Measurements from ENCODE around the gene SELENOF. TPM values are rescaled to one million over a fixed set of nuclear protein-coding genes. Genes with fewer than 3 reads are reported as not detected.

SELENOF gene
- total RNA-seq, 1 experiment from 2014 or later = 175 TPM

- peaks cover 89% of the 10 kb centered on the region for H3K79me2 ChIP-seq (ENCODE audit: insufficient read depth, low read length)
- peaks cover 11 to 21% of the 10 kb centered on the region in 2 experiments; a peak in 3 of 4 replicates for H3K4me1 ChIP-seq (ENCODE audit: control insufficient read depth in 1 of 2, insufficient read depth in 2 of 2, low read length in 2 of 2)
- H3K9me2 ChIP-seq (ENCODE audit: insufficient read depth) = no peaks in the 10 kb centered on the region
- H3K9me3 ChIP-seq (ENCODE audit: control insufficient read depth in 1 of 2, insufficient read depth in 1 of 2, low read depth in 1 of 2, low read length in 2 of 2) = no peaks in the 10 kb centered on the region
- peak within 1 kb of the TSS; percentile 72 for H3K27ac ChIP-seq (ENCODE audit: low read depth, low read length)
- no peak for DNase-seq (ENCODE audit: low read depth, low spot score)
- peak within 1 kb of the TSS; percentile 79 for H2AFZ ChIP-seq (ENCODE audit: low read depth, low read length, poor library complexity, severe bottlenecking)
- ChIA-PET POLR2A (interaction anchor here (0.9 to 1.3 kb wide), 6 partner anchors 11 to 211 kb away, joined by 3 to 7 read pairs (median 4); partner anchors contain the start of gene SH3GLB1), CTCF (interaction anchor here (0.6 to 1.0 kb wide), 4 partner anchors 25 to 172 kb away, joined by 3 to 4 read pairs (median 4); no protein-coding TSS in a partner anchor), RAD21 (ENCODE audit: low non-redundant PET in 1 of 2, low total read pairs in 2 of 2, uncharacterized antibody in 2 of 2, unreplicated experiment in 2 of 2) (interaction anchor here in 1 of 2 experiments (0.6 to 0.7 kb wide), 2 partner anchors 16 to 141 kb away, joined by 4 to 6 read pairs; no protein-coding TSS in a partner anchor)
- H3K4me3 ChIP-seq (replicated peaks in 1 of 2; ENCODE audit: low read depth in 1 of 2, low read length in 2 of 2) = peak within 1 kb of the TSS; percentile 92 to 94
- H3K9ac ChIP-seq (ENCODE audit: low read length) = peak within 1 kb of the TSS; percentile 95
- H4K20me1 ChIP-seq (ENCODE audit: insufficient read depth) = no peaks in the 10 kb centered on the region
- no TSS peak for BruUV-seq (replicated peaks)
- no peak; the same call in 1 of the 2 replicates for ATAC-seq
- peak within 1 kb of the TSS; percentile 96 for H3K4me2 ChIP-seq (ENCODE audit: low read length)
- no peak for TF ChIP-seq ZBTB33 (IDR thresholded peaks at IDR 0.05; ENCODE audit: extremely low read depth, insufficient replicate concordance, low read length)
- peak; percentile 69; the same call in 1 of the 2 replicates for TF ChIP-seq POLR2AphosphoS5 (IDR thresholded peaks at IDR 0.05; ENCODE audit: low read depth, low read length)
- TF ChIP-seq POLR2A (IDR thresholded peaks at IDR 0.05; ENCODE audit: borderline replicate concordance, extremely low read depth, insufficient read depth, insufficient read length) = peak; percentile 1
- no peaks in the 10 kb centered on the region for H3K36me3 ChIP-seq (ENCODE audit: control insufficient read depth in 1 of 2, insufficient read depth in 2 of 2, low read length in 2 of 2)
- intact Hi-C loops (cut with micrococcal nuclease) = no loop called here
- H3K27me3 ChIP-seq (ENCODE audit: insufficient read depth, low read length) = no peaks in the 10 kb centered on the region
Measured at GRCh38 chr1:86914601-86914997, 673 bp upstream of the SELENOF start, which contains the start of gene HS2ST1. HS2ST1 (plus strand) TSS chr1:86914635.

- RAD21 ChIA-PET (ENCODE audit: low non-redundant PET in 1 of 2, low total read pairs in 2 of 2, uncharacterized antibody in 2 of 2, unreplicated experiment in 2 of 2) = no interaction called here
- Histone ChIP-seq H2AFZ (ENCODE audit: low read depth, low read length, poor library complexity, severe bottlenecking) (peak overlapping the region; percentile 69), H4K20me1 (ENCODE audit: insufficient read depth) (no peaks in the 10 kb centered on the region), H3K4me3 (replicated peaks in 1 of 2; ENCODE audit: low read depth in 1 of 2, low read length in 2 of 2) (peak overlapping the region; percentile 92 to 94), H3K4me2 (ENCODE audit: low read length) (peak overlapping the region; percentile 73), H3K79me2 (ENCODE audit: insufficient read depth, low read length) (peaks cover 92% of the 10 kb centered on the region), H3K27ac (ENCODE audit: low read depth, low read length) (peak overlapping the region; percentile 72), H3K4me1 (ENCODE audit: control insufficient read depth in 1 of 2, insufficient read depth in 2 of 2, low read length in 2 of 2) (peaks cover 11 to 21% of the 10 kb centered on the region in 2 experiments; a peak in 3 of 4 replicates), H3K9ac (ENCODE audit: low read length) (peak overlapping the region; percentile 95), H3K9me2 (ENCODE audit: insufficient read depth) (no peaks in the 10 kb centered on the region), H3K27me3 (ENCODE audit: insufficient read depth, low read length) (no peaks in the 10 kb centered on the region), H3K36me3 (ENCODE audit: control insufficient read depth in 1 of 2, insufficient read depth in 2 of 2, low read length in 2 of 2) (no peaks in the 10 kb centered on the region), H3K9me3 (ENCODE audit: control insufficient read depth in 1 of 2, insufficient read depth in 1 of 2, low read depth in 1 of 2, low read length in 2 of 2) (no peaks in the 10 kb centered on the region)
- BruUV-seq (replicated peaks) = TSS peak; percentile 72
- POLR2A ChIA-PET = interaction anchor here (0.9 to 1.3 kb wide), 3 partner anchors 9 to 209 kb away, joined by 4 to 7 read pairs (median 5); partner anchors contain the start of gene SH3GLB1
- CTCF ChIA-PET = no interaction called here
- ATAC-seq (no peak), DNase-seq (ENCODE audit: low read depth, low spot score) (no peak)
- intact Hi-C loops (cut with micrococcal nuclease) = no loop called here
- no peak for TF ChIP-seq EGR1 (IDR thresholded peaks at IDR 0.05; ENCODE audit: low read depth)
- no peak for TF ChIP-seq ATF3 (IDR thresholded peaks at IDR 0.05)
- no peak for TF ChIP-seq FOSL1 (IDR thresholded peaks at IDR 0.05; ENCODE audit: low read depth)
- no peak for TF ChIP-seq SP1 (IDR thresholded peaks at IDR 0.05; ENCODE audit: low read depth)
- TF ChIP-seq SIN3A (IDR thresholded peaks at IDR 0.05; ENCODE audit: low read depth) = no peak
- peak; percentile 23; the same call in 1 of the 2 replicates for TF ChIP-seq MAX (IDR thresholded peaks at IDR 0.05)
- TF ChIP-seq CEBPB (IDR thresholded peaks at IDR 0.05; ENCODE audit: low read depth) = no peak
- TF ChIP-seq CBX3 (IDR thresholded peaks at IDR 0.05; ENCODE audit: low read depth) = no peak
Measured at GRCh38 chr1:86913399-86913895, 479 bp downstream of the SELENOF start.
